LNCAP (cell line): ENCODE measurements around the gene USP6.

Experiments used
- CTCF ChIP-seq: fragments of 450-650 bp; IDR thresholded peaks from 2 replicates; pipeline ENCODE4 v1.5.1; 2017; ENCODE audit warnings: mild to moderate bottlenecking

Gene USP6

GRCh38 chr17:5115673-5116651 lies at the start of gene USP6:
TSS of gene USP6 (plus strand) at chr17:5116032. CDS start at chr17:5130368, 14,336 bp downstream.
- TF ChIP-seq CTCF, result no peak

- TF ChIP-seq CTCF, result no peak
These were observed 47.6 kb upstream of the USP6 start for GRCh38 chr17:5068236-5068635.

GRCh38 chr17:5069724-5070123 lies 46.1 kb upstream of the USP6 start:
- no peak for TF ChIP-seq CTCF

- TF ChIP-seq CTCF, result no peak
These were observed 38.1 kb upstream of the USP6 start for GRCh38 chr17:5077781-5078105.

- no peak for TF ChIP-seq CTCF
These were observed 37.5 kb upstream of the USP6 start, which contains the start of gene ZFP3 for GRCh38 chr17:5078106-5079028. TSS of gene ZFP3 (plus strand) at chr17:5078467. CDS start at chr17:5091505, 13,038 bp downstream.

GRCh38 chr17:5080591-5080990 lies 35.2 kb upstream of the USP6 start:
- TF ChIP-seq CTCF, result no peak

GRCh38 chr17:5092218-5093010 lies 23.4 kb upstream of the USP6 start:
- TF ChIP-seq CTCF, result no peak
